GM18858 (cell line): Measurements from ENCODE around the gene VPS54.

ENCODE experiments used
- ATAC-seq: cut with Tn5 transposase; IDR thresholded peaks from one replicate; pipeline ENCODE4 v1.9.1; 2021; ENCODE audit not compliant: unreplicated experiment

VPS54 gene

GRCh38 chr2:63846487-63846886 lies 172.7 kb downstream of the VPS54 start:
- ATAC-seq, result no peak

- ATAC-seq, result no peak
Observed at GRCh38 chr2:63845866-63846265, 173.4 kb downstream of the VPS54 start.

- ATAC-seq, result no peak
Observed at GRCh38 chr2:63844616-63845015, 174.6 kb downstream of the VPS54 start.

- ATAC-seq, result no peak
Observed at GRCh38 chr2:63843791-63844190, 175.4 kb downstream of the VPS54 start.

GRCh38 chr2:63843093-63843492 lies 176.1 kb downstream of the VPS54 start:
- no peak for ATAC-seq

- ATAC-seq, result no peak
Observed at GRCh38 chr2:63842149-63843061, 176.8 kb downstream of the VPS54 start.
